Anterior cingulate cortex (tissue), 58 donors: ENCODE data around the gene NCKAP5.

Experiments
- DNase-seq, 58 donors: peaks; one replicate each; lab custom pipeline; 2025; lab: John Stamatoyannopoulos, UW

The NCKAP5 gene

DNA sequence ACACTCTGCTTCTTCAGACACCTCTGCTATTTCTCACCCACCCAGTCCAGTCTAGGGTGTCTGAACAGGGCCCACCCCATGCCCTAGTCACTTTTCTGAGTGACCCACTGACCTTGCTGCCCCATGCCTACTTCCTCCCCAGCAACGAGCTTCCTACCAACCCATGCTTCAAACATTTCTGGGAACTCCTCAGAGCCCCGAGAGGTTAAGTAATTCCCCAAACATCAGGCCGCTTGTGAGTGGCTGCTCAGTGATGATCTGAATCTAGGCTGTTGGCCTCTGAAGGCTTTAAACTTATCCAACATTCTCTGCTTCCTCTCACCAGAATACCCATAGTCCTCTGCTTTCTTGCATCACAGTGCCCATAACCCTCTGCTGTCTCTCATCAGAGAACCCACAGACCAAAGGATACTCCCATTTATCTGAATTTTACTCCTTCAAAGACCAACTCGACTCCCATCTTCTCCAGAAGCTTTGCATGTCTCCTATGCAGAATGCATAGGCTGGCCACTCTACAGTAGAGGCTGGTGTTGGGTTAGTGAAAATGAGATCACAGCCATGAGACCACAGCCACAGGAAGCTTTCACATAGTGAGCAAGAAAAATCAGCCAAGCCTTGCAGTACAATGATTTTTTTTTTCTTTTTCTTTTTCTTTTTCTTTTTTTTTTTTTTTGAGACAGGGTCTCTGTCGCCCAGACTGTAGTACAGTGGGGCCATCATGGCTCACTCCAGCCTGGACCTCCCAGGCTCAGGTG lies 588.7 kb downstream of the NCKAP5 start:
- DNase-seq = peak in 3 of 58 donors; percentile 12 to 44 (median 17)

- DNase-seq = peak in 14 of 58 donors; percentile 1 to 43 (median 6)
Observed at GRCh38 chr2:132978840-132979239, 589.4 kb downstream of the NCKAP5 start.

DNA sequence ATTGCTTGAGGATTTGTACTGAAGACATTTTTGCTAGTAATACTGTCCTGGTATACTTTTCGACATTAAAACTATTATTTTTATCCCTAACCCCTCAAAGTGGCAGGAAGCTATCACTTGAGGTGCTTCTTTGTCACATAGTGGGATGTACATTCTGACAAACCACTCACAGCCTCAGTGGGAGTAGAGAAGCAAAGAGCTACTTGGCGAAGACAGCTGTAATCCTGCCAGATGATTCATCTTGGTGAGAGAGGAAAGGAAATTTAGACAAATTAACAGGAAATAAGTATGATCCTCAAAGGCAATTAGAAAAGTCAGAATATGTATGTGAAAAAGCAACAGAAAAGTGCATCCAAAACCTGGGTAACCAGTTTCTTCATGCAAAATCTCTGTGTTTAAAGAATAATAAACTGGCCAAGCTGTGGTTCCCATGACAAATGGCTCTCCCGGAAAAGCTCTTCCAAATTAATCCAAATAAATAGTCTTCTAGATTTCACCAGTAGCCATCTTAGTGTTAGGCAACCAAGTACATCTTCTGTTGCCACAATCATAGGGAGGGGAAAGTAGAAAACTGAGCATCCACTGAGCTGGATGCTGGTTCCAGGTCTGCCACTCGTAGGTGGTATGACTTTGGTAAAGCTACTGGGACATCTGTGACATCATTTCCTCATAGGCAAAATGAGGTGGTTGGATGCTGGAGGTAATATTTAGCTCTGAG lies 590.3 kb downstream of the NCKAP5 start:
- peak in 5 of 58 donors; percentile 2 to 36 (median 7) for DNase-seq

DNA sequence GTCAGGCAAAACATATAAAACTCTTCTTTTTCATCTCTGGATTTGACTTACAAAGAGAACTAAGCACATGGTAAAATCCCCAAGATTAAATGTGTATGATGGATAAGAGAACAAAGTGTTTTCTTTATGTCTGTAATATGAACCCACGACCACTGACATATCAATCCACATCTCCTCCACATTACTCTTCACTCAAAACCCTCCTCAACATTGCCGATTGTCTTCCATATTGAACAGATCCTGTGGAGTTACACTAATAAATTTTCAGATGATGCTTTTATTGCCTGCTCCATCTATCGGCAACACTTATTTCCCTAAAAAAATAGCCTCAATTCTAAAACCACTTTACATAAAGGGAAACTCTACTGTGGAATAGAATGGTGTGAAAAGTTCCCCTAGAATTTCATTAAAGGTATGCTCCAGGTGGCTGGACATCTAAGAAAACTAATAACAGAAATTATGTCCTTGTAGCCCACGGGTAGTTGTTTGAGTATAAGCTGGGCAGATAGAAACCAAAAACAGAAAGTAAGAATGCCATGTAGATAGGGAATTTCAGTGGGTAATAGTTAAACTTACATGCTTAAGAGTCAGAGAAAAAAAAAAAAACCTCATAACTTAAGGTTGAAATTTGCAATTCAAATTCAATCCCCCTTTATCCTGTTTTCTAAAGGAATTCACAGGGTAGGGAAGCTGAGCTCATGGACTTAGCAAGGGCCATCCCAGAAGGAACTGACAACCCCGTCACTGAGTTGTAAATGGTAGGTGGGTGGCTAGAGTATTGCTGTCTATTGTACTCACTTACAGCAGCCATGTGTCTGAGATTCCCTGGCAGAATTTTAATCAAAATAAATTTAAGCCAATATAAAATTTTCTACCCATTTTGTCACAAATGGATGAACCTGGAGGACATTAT lies 592.8 kb downstream of the NCKAP5 start:
- DNase-seq = no peak

- DNase-seq = no peak
Observed at GRCh38 chr2:132974467-132975095, 593.7 kb downstream of the NCKAP5 start.

GRCh38 chr2:132971310-132972061 lies 596.8 kb downstream of the NCKAP5 start:
- no peak for DNase-seq

DNA sequence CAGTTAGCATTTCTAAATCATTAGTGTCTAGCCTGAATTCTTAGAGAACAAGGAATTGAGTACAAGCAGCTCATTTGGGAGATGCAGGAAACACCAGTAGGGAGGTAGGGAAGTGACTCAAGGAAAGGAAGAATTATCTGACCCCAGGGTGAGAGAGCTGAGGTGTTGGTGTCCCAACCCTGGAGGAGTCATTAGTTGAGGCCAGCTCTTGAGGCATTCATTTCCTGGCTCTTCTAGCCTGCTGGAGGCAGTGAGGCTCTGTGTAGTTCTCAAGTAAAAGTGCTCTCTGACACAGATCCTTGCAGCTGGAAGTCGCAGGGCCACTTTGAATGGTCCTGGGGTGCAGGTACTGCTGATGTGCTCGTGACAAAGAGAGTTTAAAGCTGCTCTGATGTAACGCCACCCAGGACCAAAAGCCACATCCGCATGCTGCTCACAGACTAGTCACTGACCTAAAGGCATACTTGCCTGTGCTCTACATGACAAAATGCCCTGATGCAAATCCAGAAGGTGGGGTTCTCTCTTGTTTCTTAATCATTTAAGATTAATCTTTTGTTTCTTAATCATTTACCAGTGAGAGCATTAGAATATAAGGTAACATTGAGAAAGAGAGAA lies 598.8 kb downstream of the NCKAP5 start:
- no peak for DNase-seq

DNA sequence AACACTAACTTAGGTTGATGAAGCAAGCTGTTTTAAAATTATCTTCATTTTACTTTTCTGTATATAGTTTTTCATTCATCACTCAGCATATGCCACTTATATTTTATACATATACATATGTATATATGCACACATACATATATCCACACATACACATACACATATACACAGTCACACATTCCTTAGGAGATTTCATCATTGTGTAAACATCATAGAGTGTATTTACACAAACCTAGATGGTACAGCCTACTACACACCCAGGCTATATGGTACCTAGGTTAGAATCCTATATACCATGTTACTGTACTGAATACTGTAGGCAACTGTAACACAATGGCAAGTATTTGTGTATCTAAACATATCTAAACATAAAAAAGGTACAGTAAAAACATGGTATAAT lies 602.8 kb downstream of the NCKAP5 start:
- DNase-seq = no peak

DNA sequence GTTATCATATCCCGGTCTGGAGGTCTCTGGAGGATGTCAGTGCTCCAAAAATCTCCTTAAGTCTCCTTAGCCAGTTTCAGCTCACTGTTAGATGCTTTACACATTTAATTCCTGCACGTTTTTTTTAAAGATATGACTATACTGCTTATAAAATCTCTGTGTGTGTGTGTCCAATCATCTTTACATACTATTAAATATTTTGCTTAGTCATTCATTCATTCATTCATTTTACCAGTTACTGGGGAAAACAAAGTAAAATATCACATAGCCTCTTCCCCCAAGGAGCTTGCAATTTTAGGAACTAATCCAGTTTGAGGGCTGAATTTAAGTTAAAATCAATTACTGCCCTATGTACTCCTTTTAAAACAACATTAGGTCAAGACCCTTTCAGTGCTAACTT lies 605.1 kb downstream of the NCKAP5 start:
- no peak for DNase-seq

- no peak for DNase-seq
Observed at GRCh38 chr2:132958887-132959286, 609.4 kb downstream of the NCKAP5 start.

DNA sequence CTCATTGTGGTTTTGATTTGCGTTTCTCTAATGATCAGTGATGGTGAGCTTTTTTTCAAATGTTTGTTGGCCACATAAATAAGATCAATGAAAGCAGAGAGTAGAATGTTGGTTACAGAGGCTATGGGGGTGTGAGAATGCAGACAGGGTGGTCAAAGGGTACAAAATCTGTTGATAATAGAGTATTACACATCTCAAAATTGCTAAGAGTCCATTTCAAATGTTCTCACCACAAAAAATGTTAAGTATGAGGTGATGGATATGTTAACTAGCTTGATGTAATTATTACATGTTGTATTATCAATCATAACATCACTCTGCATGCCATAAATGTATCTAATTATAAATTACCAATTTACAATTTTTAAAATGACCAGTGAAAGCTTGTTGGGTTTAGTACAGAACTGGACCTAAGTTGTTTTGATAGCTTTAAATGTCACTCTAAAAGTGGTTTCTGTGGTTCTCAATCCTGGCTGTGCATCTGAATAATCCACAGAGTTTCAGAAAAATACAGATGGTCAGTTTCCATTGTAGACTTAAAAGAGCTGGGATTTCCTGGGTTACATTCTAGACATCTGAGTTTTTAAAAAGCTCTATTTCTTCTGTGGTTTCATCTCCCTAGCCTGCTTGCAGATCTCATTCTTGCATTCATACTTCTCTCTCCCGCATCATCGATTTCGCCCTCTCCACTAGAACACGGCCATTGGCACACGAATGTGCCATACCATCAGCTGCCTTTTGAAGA lies 612.2 kb downstream of the NCKAP5 start:
- DNase-seq = no peak

- peak in 1 of 58 donors; percentile 3 for DNase-seq
Observed at GRCh38 chr2:132953771-132954170, 614.5 kb downstream of the NCKAP5 start.

DNA sequence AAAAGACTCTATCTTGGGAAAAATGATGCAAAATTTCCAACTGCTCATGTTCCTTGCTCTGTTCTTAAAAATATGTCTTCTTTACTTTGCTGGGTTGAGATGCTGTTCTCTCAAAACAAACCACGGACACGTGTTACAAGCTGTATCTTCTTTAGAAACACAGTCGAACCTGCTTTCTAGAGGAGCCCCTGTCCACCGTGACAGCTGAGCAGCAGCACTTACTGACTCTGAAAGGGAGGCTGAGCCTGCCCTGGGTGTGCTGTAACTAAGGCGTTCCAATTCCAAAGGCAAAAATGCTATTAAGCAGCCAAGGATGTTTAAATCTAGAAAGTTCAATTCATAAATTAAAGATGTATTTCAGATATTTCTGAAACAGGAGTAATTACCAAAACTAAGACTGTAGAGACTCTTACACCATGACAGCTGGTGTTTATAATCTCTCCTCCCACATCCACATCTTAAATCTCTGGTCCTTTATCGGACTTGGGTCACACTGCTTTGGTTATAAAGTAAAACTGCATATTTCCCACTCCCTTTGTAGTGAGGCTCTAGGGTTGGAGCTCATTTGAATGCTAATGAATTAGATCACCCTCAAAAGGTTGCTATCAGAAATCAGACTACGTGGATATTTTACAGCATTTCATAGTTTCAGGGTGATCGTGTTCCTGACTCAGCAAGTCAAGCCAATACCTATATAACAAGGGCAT lies 617.1 kb downstream of the NCKAP5 start:
- no peak for DNase-seq

- no peak for DNase-seq
Observed at GRCh38 chr2:132949108-132949507, 619.2 kb downstream of the NCKAP5 start.

DNA sequence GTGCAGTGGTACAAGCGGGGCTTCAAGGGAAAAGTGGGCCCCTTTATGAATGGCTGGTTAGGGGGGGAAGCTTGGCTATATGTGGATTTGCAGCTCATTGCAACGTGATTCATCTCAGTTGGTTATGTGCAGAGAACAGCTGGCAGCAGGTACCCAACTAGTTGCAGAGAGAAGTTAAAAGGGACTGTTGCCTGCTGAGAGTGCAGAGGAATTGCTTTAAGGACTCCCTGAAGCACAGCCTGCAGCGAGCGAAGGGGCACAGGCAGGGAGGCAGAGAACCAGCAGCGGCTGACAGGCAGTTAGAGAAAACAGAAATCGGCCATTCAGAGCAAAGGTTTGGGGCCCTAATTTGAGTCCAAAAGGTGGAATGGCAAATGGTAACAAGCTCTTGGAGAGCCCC lies 620.1 kb downstream of the NCKAP5 start:
- DNase-seq = no peak

DNA sequence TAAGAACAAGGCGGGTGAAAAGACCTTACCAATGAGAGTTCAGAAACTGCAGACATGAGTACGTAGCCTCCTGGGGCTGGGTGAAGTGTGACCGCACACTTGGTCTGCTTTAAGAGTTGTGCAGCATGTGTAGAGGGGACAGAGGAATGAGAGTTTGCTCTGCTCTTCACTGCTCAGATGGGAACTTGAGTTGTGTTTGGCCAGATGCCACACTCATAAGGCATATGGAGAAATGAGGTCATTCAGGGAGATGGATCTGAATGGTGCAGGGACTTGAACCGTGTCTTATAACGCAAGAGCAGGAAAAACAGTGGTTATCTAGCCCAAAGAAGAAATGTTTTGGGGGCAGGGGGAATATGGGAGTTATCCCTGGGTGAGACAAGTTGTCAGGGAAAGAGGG lies 624.4 kb downstream of the NCKAP5 start:
- DNase-seq = no peak

DNA sequence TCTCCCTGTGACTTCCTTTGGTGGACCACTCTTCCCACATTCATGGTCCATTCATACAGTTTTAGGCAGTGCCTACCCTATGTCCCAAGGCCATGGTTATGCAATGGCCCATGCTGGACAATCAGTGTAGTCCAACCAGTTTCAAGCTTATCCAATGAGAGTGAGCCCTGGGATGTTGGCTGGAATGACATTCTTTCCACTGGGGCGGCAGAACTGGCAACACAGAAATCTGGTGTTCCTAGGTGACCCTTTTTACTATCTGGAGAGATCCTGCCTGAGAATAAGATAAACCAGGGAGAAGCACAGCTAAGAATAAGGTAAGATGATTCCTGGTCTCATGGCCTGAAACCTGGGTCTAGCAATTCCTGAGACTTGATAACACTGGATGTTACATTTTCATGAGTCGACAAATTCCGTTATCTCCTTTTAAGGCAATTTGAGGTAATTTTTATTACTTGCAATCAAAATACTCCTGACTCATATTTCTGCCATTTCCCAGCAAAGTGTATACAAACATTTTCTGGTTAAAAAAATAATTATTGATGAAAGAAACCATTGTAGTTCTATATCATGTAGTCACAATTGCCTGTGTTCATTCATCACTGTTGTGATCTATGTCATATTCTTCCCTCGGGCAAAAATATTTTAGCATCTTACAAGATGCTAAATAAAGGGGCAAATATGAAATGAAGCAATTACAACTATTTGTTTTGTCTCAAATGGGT lies 626.8 kb downstream of the NCKAP5 start:
- DNase-seq = no peak
